ENCODE data around the gene ADAMTS14.

ADAMTS14 gene

GRCh38 chr10:70785190-70785589, 112.9 kb downstream of the ADAMTS14 start, which contains the start of gene TBATA:
Gene TBATA, minus strand, starts transcription at chr10:70785377. Its CDS starts 1,998 bp downstream, at chr10:70783379.
- DNase-seq (ENCODE audit: low read depth in 2 of 2) = no peak

- DNase-seq (ENCODE audit: low read depth in 2 of 2) = peak in 1 of 2 donors; percentile 5
Measured at GRCh38 chr10:70786799-70787415, 114.6 kb downstream of the ADAMTS14 start.

GRCh38 chr10:70791386-70792039, 119.2 kb downstream of the ADAMTS14 start:
- DNase-seq (ENCODE audit: low read depth in 2 of 2) = no peak

- no peak for DNase-seq (ENCODE audit: low read depth in 2 of 2)
Measured at GRCh38 chr10:70795613-70796012, 123.3 kb downstream of the ADAMTS14 start.

GRCh38 chr10:70797840-70798239, 125.5 kb downstream of the ADAMTS14 start:
- no peak for DNase-seq (ENCODE audit: low read depth in 2 of 2)

- no peak for DNase-seq (ENCODE audit: low read depth in 2 of 2)
Measured at GRCh38 chr10:70799124-70799523, 126.8 kb downstream of the ADAMTS14 start.

- DNase-seq (ENCODE audit: low read depth in 2 of 2) = no peak
Measured at GRCh38 chr10:70801854-70802253, 129.5 kb downstream of the ADAMTS14 start.

GRCh38 chr10:70803775-70804420, 131.6 kb downstream of the ADAMTS14 start:
- DNase-seq (ENCODE audit: low read depth in 2 of 2) = no peak

- no peak for DNase-seq (ENCODE audit: low read depth in 2 of 2)
Measured at GRCh38 chr10:70804421-70804808, 132.1 kb downstream of the ADAMTS14 start.

- no peak for DNase-seq (ENCODE audit: low read depth in 2 of 2)
Measured at GRCh38 chr10:70805619-70806215, 133.4 kb downstream of the ADAMTS14 start.

GRCh38 chr10:70806841-70807240, 134.5 kb downstream of the ADAMTS14 start:
- no peak for DNase-seq (ENCODE audit: low read depth in 2 of 2)

- no peak for DNase-seq (ENCODE audit: low read depth in 2 of 2)
Measured at GRCh38 chr10:70807556-70807955, 135.2 kb downstream of the ADAMTS14 start.

GRCh38 chr10:70809011-70809611, 136.8 kb downstream of the ADAMTS14 start:
- no peak for DNase-seq (ENCODE audit: low read depth in 2 of 2)

GRCh38 chr10:70809726-70810125, 137.4 kb downstream of the ADAMTS14 start:
- DNase-seq (ENCODE audit: low read depth in 2 of 2) = no peak

GRCh38 chr10:70810967-70811366, 138.7 kb downstream of the ADAMTS14 start:
- DNase-seq (ENCODE audit: low read depth in 2 of 2) = no peak

GRCh38 chr10:70811881-70812280, 139.6 kb downstream of the ADAMTS14 start:
- no peak for DNase-seq (ENCODE audit: low read depth in 2 of 2)
